Cardiac fibroblast (primary cell): ENCODE measurements around the gene IL4I1.

Experiments
- DNase-seq, 2 donors: peaks; one replicate each; pipeline versions ENCODE4 v3.0.0 to v3.0.0-alpha.2; 2010; ENCODE audit warnings: low read depth in 2 of 2
- H3K4me3 ChIP-seq, 2 donors: replicated peaks in 1 of 2; 1 replicate in 1 of 2; 2 replicates in 1 of 2; pipeline ENCODE4 v1.5.1; 2011; ENCODE audit warnings: low read depth in 2 of 2, low read length in 2 of 2, mild to moderate bottlenecking in 2 of 2, moderate library complexity in 1 of 2
- CTCF ChIP-seq: IDR thresholded peaks from one replicate; pipeline ENCODE4 v1.5.1; 2011; ENCODE audit warnings: low read depth, mild to moderate bottlenecking, low read length, inconsistent platforms

IL4I1 gene

GRCh38 chr19:49875177-49875576 lies 21.5 kb downstream of the IL4I1 start:
- no peak for DNase-seq
- H3K4me3 ChIP-seq: peak overlapping the region; percentile 100
- TF ChIP-seq CTCF: no peak

GRCh38 chr19:49874503-49875157 lies 22.1 kb downstream of the IL4I1 start:
- TF ChIP-seq CTCF: no peak
- no peak for DNase-seq
- H3K4me3 ChIP-seq: peak overlapping the region in 1 of 2 donors; percentile 100

GRCh38 chr19:49873834-49874233 lies 22.9 kb downstream of the IL4I1 start:
- no peak overlapping the region for H3K4me3 ChIP-seq
- no peak for TF ChIP-seq CTCF
- DNase-seq: no peak

GRCh38 chr19:49873129-49873521 lies 23.6 kb downstream of the IL4I1 start:
- no peak for TF ChIP-seq CTCF
- no peak overlapping the region for H3K4me3 ChIP-seq
- DNase-seq: no peak

GRCh38 chr19:49872245-49873128 lies 24.2 kb downstream of the IL4I1 start:
- no peak for DNase-seq
- H3K4me3 ChIP-seq: no peak overlapping the region
- no peak for TF ChIP-seq CTCF

- no peak for DNase-seq
- H3K4me3 ChIP-seq: no peak overlapping the region
- no peak for TF ChIP-seq CTCF
Observed at GRCh38 chr19:49871349-49871985, 25.2 kb downstream of the IL4I1 start.
